HCT116 (cell line): ENCODE measurements around the gene SEC62. TPM values are rescaled to one million over a fixed set of nuclear protein-coding genes. Genes with fewer than 3 reads are reported as not detected.

Source experiments
- ATAC-seq: fragments of 200-7000 bp; cut with Tn5 transposase; 2 replicates; pipeline ENCODE4 v1.9.1; 2020; ENCODE audit warnings: mild to moderate bottlenecking, moderate library complexity
- BruUV-seq: library from RNA; stranded (reverse); fragments of 400-500 nt; replicated peaks from 2 replicates; lab custom pipeline; 2021; lab: Mats Ljungman, UMichigan
- CTCF ChIA-PET: fragments of 300-600 bp; sonication (Branson Sonifier 250); formaldehyde crosslinking; loops from one replicate; lab custom pipeline; 2021; ENCODE audit warnings: antibody characterized with exemption; lab: Charles Lee
- POLR2A ChIA-PET: fragments of 300-600, 350-600 bp; sonication (Branson Sonifier 250); formaldehyde crosslinking; loops from one replicate; lab custom pipeline; 2021; ENCODE audit warnings: antibody characterized with exemption; lab: Charles Lee
- RAD21 ChIA-PET, 2 experiments: fragments of 300-600 bp; sonication (Branson Sonifier 250); formaldehyde crosslinking; loops; one replicate each; lab custom pipeline; 2023; ENCODE audit warnings: low total read pairs in 2 of 2; ENCODE audit not compliant: uncharacterized antibody in 2 of 2, unreplicated experiment in 2 of 2, low non-redundant PET in 1 of 2; lab: Charles Lee
- DNase-seq: peaks from one replicate; pipeline ENCODE4 v3.0.0-alpha.2; 2010; ENCODE audit warnings: low read depth, low spot score
- H2AFZ ChIP-seq: fragments of 200-600 bp; shearing (Covaris generic), sonication (generic); 2 replicates; pipeline ENCODE4 v1.6.1; 2017; ENCODE audit warnings: low read depth, mixed run types, mixed read lengths, antibody characterized with exemption, low read length; ENCODE audit not compliant: poor library complexity, severe bottlenecking
- H3K27ac ChIP-seq: 2 replicates; pipeline ENCODE4 v1.5.1; 2012; ENCODE audit warnings: low read depth, low read length
- H3K27me3 ChIP-seq: fragments of 200-600 bp; sonication (generic); 2 replicates; pipeline ENCODE4 v1.6.1; 2016; ENCODE audit warnings: mixed run types, low read length, mixed read lengths; ENCODE audit not compliant: insufficient read depth
- H3K36me3 ChIP-seq, 2 experiments: fragments of 200-500 bp in 1 of 2; fragments of 200-600 bp in 1 of 2; sonication (Bioruptor generic) in 1 of 2; sonication (generic) in 1 of 2; 2 replicates each; pipeline versions ENCODE4 v1.5.1 to v1.6.1; 2014 to 2016; ENCODE audit warnings: low read length in 2 of 2, inconsistent platforms in 1 of 2, mixed read lengths in 1 of 2, mixed run types in 1 of 2; ENCODE audit not compliant: insufficient read depth in 2 of 2, control insufficient read depth in 1 of 2
- H3K4me1 ChIP-seq, 2 experiments: fragments of 200-600 bp in 1 of 2; sonication (generic) in 1 of 2; 2 replicates each; pipeline versions ENCODE4 v1.5.1 to v1.6.1; 2012 to 2017; ENCODE audit warnings: low read length in 2 of 2, inconsistent platforms in 1 of 2, mild to moderate bottlenecking in 1 of 2, mixed read lengths in 1 of 2, mixed run types in 1 of 2, moderate library complexity in 1 of 2; ENCODE audit not compliant: insufficient read depth in 2 of 2, control insufficient read depth in 1 of 2
- H3K4me2 ChIP-seq: fragments of 200-600 bp; sonication (generic); 2 replicates; pipeline ENCODE4 v1.6.1; 2017; ENCODE audit warnings: mixed run types, low read length, mixed read lengths
- H3K4me3 ChIP-seq, 2 experiments: fragments of 200-600 bp in 1 of 2; sonication (generic) in 1 of 2; replicated peaks in 1 of 2; 2 replicates each; pipeline ENCODE4 v1.5.1; 2011 to 2016; ENCODE audit warnings: low read length in 2 of 2, control low read depth in 1 of 2, low read depth in 1 of 2, mild to moderate bottlenecking in 1 of 2, mixed read lengths in 1 of 2, mixed run types in 1 of 2
- H3K79me2 ChIP-seq: fragments of 200-600 bp; sonication (generic); 2 replicates; pipeline ENCODE4 v1.6.1; 2017; ENCODE audit warnings: mild to moderate bottlenecking, mixed run types, low read length, moderate library complexity, mixed read lengths; ENCODE audit not compliant: insufficient read depth
- H3K9ac ChIP-seq: fragments of 200-600 bp; sonication (generic); 2 replicates; pipeline ENCODE4 v1.6.1; 2016; ENCODE audit warnings: low read length, mixed read lengths
- H3K9me2 ChIP-seq: fragments of 200-600 bp; sonication (generic), shearing (Covaris generic); 2 replicates; pipeline ENCODE4 v1.6.1; 2017; ENCODE audit warnings: mixed run types, mild to moderate bottlenecking, moderate library complexity; ENCODE audit not compliant: insufficient read depth
- H3K9me3 ChIP-seq, 2 experiments: fragments of 200-500 bp in 1 of 2; fragments of 200-600 bp in 1 of 2; sonication (Bioruptor generic) in 1 of 2; sonication (generic) in 1 of 2; 2 replicates each; pipeline ENCODE4 v1.6.1; 2014 to 2017; ENCODE audit warnings: low read length in 2 of 2, mixed read lengths in 2 of 2, inconsistent platforms in 1 of 2, low read depth in 1 of 2, mild to moderate bottlenecking in 1 of 2, mixed run types in 1 of 2, moderate library complexity in 1 of 2; ENCODE audit not compliant: control insufficient read depth in 1 of 2, insufficient read depth in 1 of 2
- H4K20me1 ChIP-seq: fragments of 200-600 bp; sonication (generic), shearing (Covaris generic); 2 replicates; pipeline ENCODE4 v1.6.1; 2017; ENCODE audit warnings: mixed run types, mild to moderate bottlenecking, moderate library complexity; ENCODE audit not compliant: insufficient read depth
- ATF3 ChIP-seq: IDR thresholded peaks from 2 replicates; pipeline ENCODE4 v1.6.1; 2012
- CEBPB ChIP-seq: IDR thresholded peaks from 2 replicates; pipeline ENCODE4 v1.6.1; 2012; ENCODE audit warnings: low read depth
- CTCF ChIP-seq, 3 experiments: fragments of 200-600 bp in 1 of 3; sonication (generic) in 1 of 3; IDR thresholded peaks in 2 of 3; conservative IDR thresholded peaks in 1 of 3; 2 replicates each; pipeline ENCODE4 v1.5.1; 2012 to 2017; ENCODE audit warnings: low read depth in 2 of 3, low read length in 2 of 3, antibody characterized with exemption in 1 of 3, borderline replicate concordance in 1 of 3, control low read depth in 1 of 3, mild to moderate bottlenecking in 1 of 3, mixed read lengths in 1 of 3, mixed run types in 1 of 3, moderate library complexity in 1 of 3; ENCODE audit not compliant: insufficient read depth in 1 of 3
- EGR1 ChIP-seq: IDR thresholded peaks from 2 replicates; pipeline ENCODE4 v1.6.1; 2012; ENCODE audit warnings: low read depth
- EZH2 ChIP-seq: fragments of 200-600 bp; sonication (generic); IDR thresholded peaks from 2 replicates; pipeline ENCODE4 v1.6.1; 2017; ENCODE audit warnings: antibody characterized with exemption, mixed run types
- EZH2phosphoT487 ChIP-seq: fragments of 200-600 bp; IDR thresholded peaks from 2 replicates; pipeline ENCODE4 v1.6.1; 2018; ENCODE audit warnings: antibody characterized with exemption, borderline replicate concordance
- JUND ChIP-seq: IDR thresholded peaks from 2 replicates; pipeline ENCODE4 v1.6.1; 2012
- MAX ChIP-seq: IDR thresholded peaks from 2 replicates; pipeline ENCODE4 v1.6.1; 2012
- POLR2A ChIP-seq: IDR thresholded peaks from 2 replicates; pipeline ENCODE4 v1.7.0; 2011; ENCODE audit warnings: borderline replicate concordance; ENCODE audit not compliant: insufficient read depth, insufficient read length; ENCODE audit errors: extremely low read depth
- POLR2AphosphoS5 ChIP-seq: IDR thresholded peaks from 2 replicates; pipeline ENCODE4 v1.6.1; 2011; ENCODE audit warnings: mild to moderate bottlenecking, low read depth, low read length, moderate library complexity
- SIN3A ChIP-seq: IDR thresholded peaks from 2 replicates; pipeline ENCODE4 v1.6.1; 2012; ENCODE audit warnings: low read depth
- SP1 ChIP-seq: IDR thresholded peaks from 2 replicates; pipeline ENCODE4 v1.6.1; 2012; ENCODE audit warnings: low read depth
- YY1 ChIP-seq: IDR thresholded peaks from 2 replicates; pipeline ENCODE4 v1.6.1; 2011; ENCODE audit warnings: low read length, low read depth, moderate library complexity, mild to moderate bottlenecking; ENCODE audit not compliant: insufficient replicate concordance; ENCODE audit errors: extremely low read depth
- ZBTB33 ChIP-seq: IDR thresholded peaks from 2 replicates; pipeline ENCODE4 v1.6.1; 2011; ENCODE audit warnings: mild to moderate bottlenecking, low read length, moderate library complexity; ENCODE audit not compliant: insufficient replicate concordance; ENCODE audit errors: extremely low read depth
- intact Hi-C: fragments of 100-400 bp; cut with micrococcal nuclease; formaldehyde crosslinking; loops from 2 replicates; pipeline ENCODE4 v1.10.0; 2022
- total RNA-seq: library from RNA; stranded (reverse); gene quantifications from one replicate; pipeline ENCODE4 v1.2.1, GENCODE V29; 2021; ENCODE audit not compliant: unreplicated experiment

Gene SEC62
- total RNA-seq, 1 experiment from 2014 or later: 55.4 TPM

GRCh38 chr3:170002231-170002630 lies 35.6 kb downstream of the SEC62 start:
- no peak overlapping the region for H3K4me2 ChIP-seq
- RAD21 ChIA-PET: no interaction called here
- no peaks in the 10 kb centered on the region for H3K79me2 ChIP-seq
- no peak overlapping the region for H3K4me3 ChIP-seq
- intact Hi-C loops: no loop called here
- no peak for TF ChIP-seq CTCF (IDR thresholded peaks at IDR 0.05 in 2 of 3, conservative IDR thresholded peaks at IDR 0.05 in 1 of 3; ENCODE audit: borderline replicate concordance in 1 of 3, insufficient read depth in 1 of 3, low read depth in 2 of 3, low read length in 2 of 3)
- no peak for TF ChIP-seq EGR1
- TF ChIP-seq SIN3A: no peak
- TF ChIP-seq EZH2phosphoT487: no peak
- no peak for TF ChIP-seq SP1
- no peak for TF ChIP-seq EZH2
- no peak for TF ChIP-seq POLR2A
- TF ChIP-seq JUND: no peak
- TF ChIP-seq POLR2AphosphoS5: no peak
- TF ChIP-seq, all 23 proteins: peak for 0
- Histone ChIP-seq H3K36me3 (no peaks in the 10 kb centered on the region), H3K9ac (no peak overlapping the region), H3K4me1 (no peaks in the 10 kb centered on the region), H2AFZ (no peak overlapping the region), H4K20me1 (no peaks in the 10 kb centered on the region), H3K27me3 (no peaks in the 10 kb centered on the region), H3K27ac (no peak overlapping the region), H3K9me2 (no peaks in the 10 kb centered on the region), H3K9me3 (no peaks in the 10 kb centered on the region)
- no peak for DNase-seq
- no TSS peak for BruUV-seq
- no peak for ATAC-seq
- CTCF ChIA-PET: no interaction called here
- POLR2A ChIA-PET: no interaction called here

GRCh38 chr3:170002879-170003278 lies 36.3 kb downstream of the SEC62 start:
- BruUV-seq: no TSS peak
- TF ChIP-seq POLR2A (no peak), JUND (no peak), ATF3 (no peak), SIN3A (no peak), YY1 (no peak), MAX (no peak), ZBTB33 (no peak), CEBPB (no peak)

More at GRCh38 chr3:170002879-170003278, 36.3 kb downstream of the SEC62 start:
- Histone ChIP-seq H3K9ac (no peak overlapping the region), H3K27ac (no peak overlapping the region), H3K79me2 (no peaks in the 10 kb centered on the region), H3K9me3 (no peaks in the 10 kb centered on the region), H2AFZ (no peak overlapping the region), H3K36me3 (no peaks in the 10 kb centered on the region), H3K9me2 (no peaks in the 10 kb centered on the region), H3K4me3 (no peak overlapping the region), H3K4me2 (no peak overlapping the region), H3K4me1 (no peaks in the 10 kb centered on the region), H3K27me3 (no peaks in the 10 kb centered on the region), H4K20me1 (no peaks in the 10 kb centered on the region)
- ATAC-seq: no peak
- ChIA-PET CTCF (no interaction called here), RAD21 (no interaction called here), POLR2A (no interaction called here)
- intact Hi-C loops: no loop called here
- no peak for DNase-seq
